K562 (cell line): ENCODE measurements around the gene GPR37L1. TPM values are rescaled to one million over a fixed set of nuclear protein-coding genes. Genes with fewer than 3 reads are reported as not detected.

Source experiments
- ATAC-seq: fragments of 200-7000 bp; cut with Tn5 transposase; 3 replicates; pipeline ENCODE4 v1.9.1; 2020; ENCODE audit warnings: moderate library complexity
- BruUV-seq: library from RNA; stranded (reverse); fragments of 400-500 nt; replicated peaks from 2 replicates; lab custom pipeline; 2021; lab: Mats Ljungman, UMichigan
- CTCF ChIA-PET: fragments of 300-600 bp; formaldehyde crosslinking; extraction: SDS; loops from one replicate; lab custom pipeline; 2021; ENCODE audit warnings: low intra/inter-chr PET ratio; lab: Yijun Ruan, JAX
- POLR2A ChIA-PET: fragments of 300-600, 350-650 bp; sonication (Branson Sonifier 250); formaldehyde crosslinking; extraction: SDS; loops from one replicate; lab custom pipeline; 2021; ENCODE audit warnings: antibody characterized with exemption, inconsistent platforms; lab: Yijun Ruan, JAX
- DNase-seq, 4 experiments: peaks; one replicate each; pipeline versions ENCODE4 v3.0.0 to v3.0.0-alpha.2; 2011 to 2018; ENCODE audit warnings: low spot score in 3 of 4, mixed read lengths in 3 of 4; ENCODE audit errors: extremely low read depth in 1 of 4
- FAIRE-seq: peaks from 2 replicates; lab custom pipeline; 2011; peaks lifted over from hg19 to GRCh38; lab: Jason Lieb, UNC
- H2AFZ ChIP-seq: 2 replicates; pipeline ENCODE4 v1.6.0; 2011; ENCODE audit warnings: low read depth, low read length, control low read depth, inconsistent platforms
- H3K27ac ChIP-seq: fragments of 200-600 bp; 3 replicates; pipeline ENCODE4 v1.8.0; 2011; ENCODE audit warnings: low read depth, mild to moderate bottlenecking, control low read depth, inconsistent platforms, low read length, moderate library complexity, mixed read lengths; ENCODE audit errors: extremely low read depth
- H3K27me3 ChIP-seq, 2 experiments: fragments of 300-600 bp in 1 of 2; 2 replicates in 1 of 2; 3 replicates in 1 of 2; pipeline versions ENCODE4 v1.6.0 to v1.8.0; 2011; ENCODE audit warnings: inconsistent platforms in 2 of 2, low read length in 2 of 2, mild to moderate bottlenecking in 1 of 2, mixed read lengths in 1 of 2, moderate library complexity in 1 of 2; ENCODE audit not compliant: control insufficient read depth in 2 of 2, insufficient read depth in 2 of 2
- H3K36me3 ChIP-seq: fragments of 300-600 bp; 3 replicates; pipeline ENCODE4 v1.8.0; 2011; ENCODE audit warnings: mild to moderate bottlenecking, low read length, inconsistent platforms; ENCODE audit not compliant: control insufficient read depth, insufficient read depth
- H3K4me1 ChIP-seq, 2 experiments: fragments of 200-600 bp in 1 of 2; replicated peaks in 1 of 2; 2 replicates in 1 of 2; 3 replicates in 1 of 2; pipeline versions ENCODE4 v1.5.1 to v1.8.0; 2011; ENCODE audit warnings: inconsistent platforms in 2 of 2, low read length in 2 of 2, mild to moderate bottlenecking in 1 of 2, mixed read lengths in 1 of 2, moderate library complexity in 1 of 2; ENCODE audit not compliant: control insufficient read depth in 2 of 2, insufficient read depth in 2 of 2
- H3K4me2 ChIP-seq: 2 replicates; pipeline ENCODE4 v1.6.1; 2011; ENCODE audit warnings: low read length, control low read depth, inconsistent platforms, mixed read lengths; ENCODE audit not compliant: insufficient read depth
- H3K4me3 ChIP-seq: fragments of 200-600 bp; sonication (generic), shearing (Covaris generic); 2 replicates; pipeline ENCODE4 v1.5.1; 2016; ENCODE audit warnings: control low read depth, inconsistent platforms
- H3K79me2 ChIP-seq: fragments of 200-600 bp; 3 replicates; pipeline ENCODE4 v1.8.0; 2011; ENCODE audit warnings: low read length, inconsistent platforms; ENCODE audit not compliant: control insufficient read depth, insufficient read depth
- H3K9ac ChIP-seq, 2 experiments: 2 replicates each; pipeline versions ENCODE4 v1.6.0 to v1.6.1; 2011; ENCODE audit warnings: low read depth in 2 of 2, low read length in 2 of 2, control low read depth in 1 of 2, inconsistent platforms in 1 of 2, mild to moderate bottlenecking in 1 of 2, mixed read lengths in 1 of 2; ENCODE audit not compliant: insufficient read depth in 1 of 2
- H3K9me1 ChIP-seq: one replicate; pipeline ENCODE4 v1.6.0; 2011; ENCODE audit warnings: inconsistent platforms, mild to moderate bottlenecking, low read length, moderate library complexity; ENCODE audit not compliant: control insufficient read depth, insufficient read depth
- H3K9me3 ChIP-seq: replicated peaks from 2 replicates; pipeline ENCODE4 v1.5.1; 2011; ENCODE audit warnings: low read depth, low read length, inconsistent platforms; ENCODE audit not compliant: control insufficient read depth, insufficient read depth
- H4K20me1 ChIP-seq: replicated peaks from 2 replicates; pipeline ENCODE4 v1.6.1; 2011; ENCODE audit warnings: low read length, inconsistent platforms, mixed read lengths; ENCODE audit not compliant: control insufficient read depth, insufficient read depth
- CEBPG ChIP-seq, 3 experiments: fragments of 200-800 bp in 1 of 3; sonication (Bioruptor generic) in 1 of 3; sonication (generic) in 1 of 3; formaldehyde crosslinking in 1 of 3; IDR thresholded peaks in 2 of 3; conservative IDR thresholded peaks in 1 of 3; 2 replicates each; pipeline versions ENCODE4 v1.6.1 to v1.8.0; 2016 to 2022; ENCODE audit warnings: missing compliant biosample characterization in 2 of 3, missing genetic modification characterization in 2 of 3, mild to moderate bottlenecking in 1 of 3, missing genetic modification reagents in 1 of 3
- CHD1 ChIP-seq: fragments of 200-600 bp; sonication (generic); IDR thresholded peaks from one replicate; pipeline ENCODE4 v1.6.1; 2012; ENCODE audit warnings: mild to moderate bottlenecking, moderate library complexity, low read length, inconsistent platforms
- DDX20 ChIP-seq: fragments of 450-650 bp; IDR thresholded peaks from 2 replicates; pipeline ENCODE4 v1.6.1; 2016; ENCODE audit warnings: missing genetic modification characterization, low read depth, mild to moderate bottlenecking, missing compliant biosample characterization, moderate library complexity
- GABPB1 ChIP-seq: sonication (generic); formaldehyde crosslinking; IDR thresholded peaks from 2 replicates; pipeline ENCODE4 v1.8.0; 2022; ENCODE audit warnings: mild to moderate bottlenecking, missing genetic modification reagents
- GATAD2B ChIP-seq: fragments of 450-650 bp; IDR thresholded peaks from 2 replicates; pipeline ENCODE4 v1.6.1; 2017; ENCODE audit warnings: mild to moderate bottlenecking, borderline replicate concordance
- ZC3H8 ChIP-seq: fragments of 450-650 bp; IDR thresholded peaks from 2 replicates; pipeline ENCODE4 v1.6.1; 2017
- WGBS: fragments of 100-300 bp; shearing (Covaris generic); methylation state at CpG from one replicate; pipeline ENCODE4 v1.1.6; 2016; ENCODE audit warnings: low coverage, mixed read lengths; ENCODE audit not compliant: insufficient coverage; ENCODE audit errors: missing lambda C conversion rate; 5-methylcytosine and 5-hydroxymethylcytosine counted together
- in situ Hi-C: fragments of 300-500 bp; cut with MboI; formaldehyde crosslinking; loops from 4 replicates; pipeline ENCODE4 v1.15.0; 2018; ENCODE audit warnings: inconsistent platforms, mixed read lengths
- intact Hi-C: fragments of 100-400 bp; cut with micrococcal nuclease; formaldehyde crosslinking; loops from 2 replicates; pipeline ENCODE4 v1.14.2; 2022
- polyA plus RNA-seq, 8 experiments: library from polyadenylated mRNA; depleted of rRNA in 4 of 8; stranded (reverse) in 5 of 8; unstranded in 3 of 8; fragments of >200 nt; fragmentation: Nextera tagmentation in 2 of 8; fragmentation: Illumina TruSeq in 1 of 8; extraction: Ambion mirVana in 2 of 8; extraction: Trizol in 1 of 8; gene quantifications; 2 replicates each; pipeline versions ENCODE4 v1.2.1 to v1.2.3, GENCODE V29; 2011 to 2014; ENCODE audit warnings: inconsistent platforms in 1 of 8, missing spikeins in 1 of 8
- total RNA-seq, 7 experiments: library from RNA; depleted of rRNA in 6 of 7; stranded (reverse); fragments of >200 nt in 6 of 7; fragmentation: Illumina TruSeq in 2 of 7; extraction: Trizol in 2 of 7; gene quantifications; 2 replicates each; pipeline versions ENCODE4 v1.2.1 to v1.2.3, GENCODE V29; 2011 to 2021; ENCODE audit warnings: low replicate concordance in 1 of 7
- TF ChIP-seq, protein P1 (sequence below), 2 experiments: fragments of 450-650 bp; formaldehyde crosslinking in 1 of 2; IDR thresholded peaks; 2 replicates each; pipeline versions ENCODE4 v1.4.0 to v1.6.1; 2014 to 2020; ENCODE audit warnings: mild to moderate bottlenecking in 2 of 2, borderline replicate concordance in 1 of 2, low read depth in 1 of 2
- TF ChIP-seq, protein P2 (sequence below): fragments of 250-450 bp; sonication (Bioruptor Pico); IDR thresholded peaks from 2 replicates; pipeline ENCODE4 v1.4.0; 2020; ENCODE audit warnings: mild to moderate bottlenecking, moderate library complexity, borderline replicate concordance

GPR37L1 gene
- total and polyA plus RNA-seq, 9 of the 15 experiments (the other 6 are each of a cell fraction or from before 2014, with no cell fraction given), result not detected

DNA sequence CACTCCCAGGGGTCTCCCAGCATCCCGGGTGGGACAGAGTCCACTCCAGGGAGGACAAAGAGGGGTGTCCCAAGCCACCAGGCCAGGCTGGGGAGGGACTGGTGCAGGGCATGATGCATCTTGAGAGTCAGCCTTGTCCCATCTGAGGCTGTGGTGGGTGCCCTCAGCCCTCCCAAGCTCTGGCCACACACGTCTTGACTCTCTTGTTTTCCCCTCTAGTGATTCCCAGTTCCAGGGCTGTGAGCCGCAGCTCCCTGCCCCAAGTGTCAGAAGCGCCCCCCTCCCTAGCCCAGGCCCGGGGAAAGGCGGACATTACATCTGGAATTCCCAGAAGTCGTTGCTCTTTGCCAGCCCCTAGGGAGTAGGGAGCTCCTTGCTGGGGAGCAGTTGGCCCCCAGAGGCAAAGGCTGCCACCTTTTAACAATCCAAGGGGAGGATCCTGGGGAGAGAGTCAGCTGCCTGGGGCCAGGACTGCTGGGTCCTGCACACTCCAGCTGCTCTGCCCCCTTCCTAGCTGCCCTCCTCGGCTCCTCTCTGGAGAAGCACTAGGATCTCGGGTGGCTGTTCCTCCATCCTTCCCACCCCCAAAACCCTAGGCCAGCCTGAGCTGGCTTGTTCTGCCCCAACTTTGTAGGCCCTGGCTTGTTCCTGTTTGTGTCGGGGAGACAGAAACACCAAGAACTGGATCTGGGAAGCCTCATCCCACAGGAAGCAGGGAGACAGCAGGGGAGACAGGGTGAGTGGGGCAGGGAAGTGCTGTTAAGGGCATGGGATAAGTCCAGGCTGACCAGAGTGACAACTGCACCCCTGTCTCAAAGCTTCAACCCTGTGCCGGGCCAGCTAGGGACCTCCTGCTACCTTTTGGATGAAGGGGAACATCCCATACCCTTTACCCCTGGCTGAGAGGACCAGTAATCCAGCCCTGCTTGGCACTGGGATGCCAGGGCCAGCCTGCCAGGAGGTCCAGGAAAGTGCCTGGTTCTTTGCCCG lies 40.9 kb downstream of the GPR37L1 start:
- CTCF ChIA-PET, result interaction anchor here (0.5 kb wide), 1 partner anchor 403 kb away, joined by 3 read pairs; no protein-coding TSS in a partner anchor
- BruUV-seq, result no TSS peak
- Histone ChIP-seq H3K9me3 (no peaks in the 10 kb centered on the region), H3K36me3 (peaks cover 13% of the 10 kb centered on the region; the same call in 1 of the 3 replicates), H2AFZ (peak overlapping the region; percentile 75), H3K4me2 (peak overlapping the region; percentile 90), H3K9ac (peak overlapping the region; percentile 89 to 92), H3K27ac (peak overlapping the region; percentile 99), H4K20me1 (no peaks in the 10 kb centered on the region), H3K79me2 (peaks cover 88% of the 10 kb centered on the region), H3K27me3 (no peaks in the 10 kb centered on the region), H3K4me3 (0 out of 2 replicates have a peak overlapping the region, but pooled peaks have one; percentile 8), H3K4me1 (peaks cover 79 to 96% of the 10 kb centered on the region in 2 experiments), H3K9me1 (no peaks in the 10 kb centered on the region)
- DNase-seq, result no peak
- in situ Hi-C loops (no loop called here), intact Hi-C loops (no loop called here)
- POLR2A ChIA-PET, result interaction anchor here (0.6 to 2.9 kb wide), 9 partner anchors 9 to 1598 kb away, joined by 3 to 21 read pairs (median 4); partner anchors contain the start of gene ARL8A
- no peak for ATAC-seq
- WGBS, result 43% methylated on average over 12 of the region's 12 CpGs
- FAIRE-seq, result no peak
- TF ChIP-seq GABPB1 (CRISPR knock-in tag) (no peak), ZC3H8 (no peak), GATAD2B (no peak), CHD1 (peak; percentile 35), CEBPG (CRISPR knock-in tag; IDR thresholded peaks at IDR 0.05) (no peak), CEBPG (tag; conservative IDR thresholded peaks at IDR 0.05 in 1 of 2, IDR thresholded peaks at IDR 0.05 in 1 of 2) (no peak), DDX20 (tag) (no peak)
- TF ChIP-seq, protein P1, sequence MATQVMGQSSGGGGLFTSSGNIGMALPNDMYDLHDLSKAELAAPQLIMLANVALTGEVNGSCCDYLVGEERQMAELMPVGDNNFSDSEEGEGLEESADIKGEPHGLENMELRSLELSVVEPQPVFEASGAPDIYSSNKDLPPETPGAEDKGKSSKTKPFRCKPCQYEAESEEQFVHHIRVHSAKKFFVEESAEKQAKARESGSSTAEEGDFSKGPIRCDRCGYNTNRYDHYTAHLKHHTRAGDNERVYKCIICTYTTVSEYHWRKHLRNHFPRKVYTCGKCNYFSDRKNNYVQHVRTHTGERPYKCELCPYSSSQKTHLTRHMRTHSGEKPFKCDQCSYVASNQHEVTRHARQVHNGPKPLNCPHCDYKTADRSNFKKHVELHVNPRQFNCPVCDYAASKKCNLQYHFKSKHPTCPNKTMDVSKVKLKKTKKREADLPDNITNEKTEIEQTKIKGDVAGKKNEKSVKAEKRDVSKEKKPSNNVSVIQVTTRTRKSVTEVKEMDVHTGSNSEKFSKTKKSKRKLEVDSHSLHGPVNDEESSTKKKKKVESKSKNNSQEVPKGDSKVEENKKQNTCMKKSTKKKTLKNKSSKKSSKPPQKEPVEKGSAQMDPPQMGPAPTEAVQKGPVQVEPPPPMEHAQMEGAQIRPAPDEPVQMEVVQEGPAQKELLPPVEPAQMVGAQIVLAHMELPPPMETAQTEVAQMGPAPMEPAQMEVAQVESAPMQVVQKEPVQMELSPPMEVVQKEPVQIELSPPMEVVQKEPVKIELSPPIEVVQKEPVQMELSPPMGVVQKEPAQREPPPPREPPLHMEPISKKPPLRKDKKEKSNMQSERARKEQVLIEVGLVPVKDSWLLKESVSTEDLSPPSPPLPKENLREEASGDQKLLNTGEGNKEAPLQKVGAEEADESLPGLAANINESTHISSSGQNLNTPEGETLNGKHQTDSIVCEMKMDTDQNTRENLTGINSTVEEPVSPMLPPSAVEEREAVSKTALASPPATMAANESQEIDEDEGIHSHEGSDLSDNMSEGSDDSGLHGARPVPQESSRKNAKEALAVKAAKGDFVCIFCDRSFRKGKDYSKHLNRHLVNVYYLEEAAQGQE (IDR thresholded peaks at IDR 0.05; ENCODE audit: borderline replicate concordance), result peak; percentile 76
- TF ChIP-seq, protein P1 (CRISPR knock-in tag; IDR thresholded peaks at IDR 0.05; ENCODE audit: low read depth), result no peak
- TF ChIP-seq, protein P2, sequence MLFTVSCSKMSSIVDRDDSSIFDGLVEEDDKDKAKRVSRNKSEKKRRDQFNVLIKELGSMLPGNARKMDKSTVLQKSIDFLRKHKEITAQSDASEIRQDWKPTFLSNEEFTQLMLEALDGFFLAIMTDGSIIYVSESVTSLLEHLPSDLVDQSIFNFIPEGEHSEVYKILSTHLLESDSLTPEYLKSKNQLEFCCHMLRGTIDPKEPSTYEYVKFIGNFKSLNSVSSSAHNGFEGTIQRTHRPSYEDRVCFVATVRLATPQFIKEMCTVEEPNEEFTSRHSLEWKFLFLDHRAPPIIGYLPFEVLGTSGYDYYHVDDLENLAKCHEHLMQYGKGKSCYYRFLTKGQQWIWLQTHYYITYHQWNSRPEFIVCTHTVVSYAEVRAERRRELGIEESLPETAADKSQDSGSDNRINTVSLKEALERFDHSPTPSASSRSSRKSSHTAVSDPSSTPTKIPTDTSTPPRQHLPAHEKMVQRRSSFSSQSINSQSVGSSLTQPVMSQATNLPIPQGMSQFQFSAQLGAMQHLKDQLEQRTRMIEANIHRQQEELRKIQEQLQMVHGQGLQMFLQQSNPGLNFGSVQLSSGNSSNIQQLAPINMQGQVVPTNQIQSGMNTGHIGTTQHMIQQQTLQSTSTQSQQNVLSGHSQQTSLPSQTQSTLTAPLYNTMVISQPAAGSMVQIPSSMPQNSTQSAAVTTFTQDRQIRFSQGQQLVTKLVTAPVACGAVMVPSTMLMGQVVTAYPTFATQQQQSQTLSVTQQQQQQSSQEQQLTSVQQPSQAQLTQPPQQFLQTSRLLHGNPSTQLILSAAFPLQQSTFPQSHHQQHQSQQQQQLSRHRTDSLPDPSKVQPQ (CRISPR knock-in tag), result no peak
